Activated T-cell treated with anti-CD3 and anti-CD28 coated beads, Interleukin-2, amount 50 U/mL, for 1 hour (primary cell): ENCODE results near the gene SYTL3.
A peak's percentile ranks its signal among the peaks of the same experiment; 100 is the strongest.
"Not testable (repeated sequence)": the region's sequence is repeated elsewhere in the genome, so short reads cannot be mapped to it uniquely, and the experiment has no call there.

ENCODE experiments used
- DNase-seq: peaks from one replicate; pipeline ENCODE4 v3.0.0-alpha.2; 2020

SYTL3 gene

GRCh38 chr6:158665332-158665731 is 15.5 kb downstream of the SYTL3 start:
- DNase-seq, result no peak

DNA sequence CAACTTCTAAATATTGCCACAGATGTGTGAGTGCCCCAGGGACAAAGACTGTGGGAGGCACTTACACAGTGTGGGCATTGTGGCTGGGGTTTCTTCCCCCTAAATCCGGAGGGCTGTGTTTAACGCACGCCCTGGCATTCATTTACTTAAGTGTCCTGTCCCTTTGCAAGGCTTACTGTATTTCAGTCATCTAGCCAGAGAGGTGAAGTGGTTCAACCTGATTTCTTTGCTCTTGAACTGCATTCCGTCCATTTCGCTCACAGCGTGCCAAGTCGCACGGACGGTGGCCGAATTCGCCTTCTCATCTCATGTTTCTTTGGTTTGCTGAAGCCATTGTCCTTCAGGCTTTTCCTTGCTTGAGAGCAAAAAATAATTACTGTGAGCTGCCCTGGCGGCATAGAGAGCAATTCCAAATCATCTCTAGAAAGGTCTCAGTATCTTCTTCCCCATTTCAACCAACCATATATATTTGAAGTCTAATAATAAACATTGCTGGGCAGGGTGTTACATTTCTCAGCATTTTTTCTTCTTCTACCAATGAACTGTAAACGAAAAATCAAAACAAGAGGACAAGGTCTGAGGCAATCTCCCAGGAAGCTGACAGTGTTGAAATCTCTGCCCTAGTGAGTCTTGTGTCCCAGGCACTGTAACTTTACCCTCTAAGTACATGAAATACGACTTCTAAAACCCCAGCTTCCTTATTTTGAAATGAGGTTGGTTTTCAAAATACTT is 16.9 kb downstream of the SYTL3 start:
- no peak for DNase-seq

GRCh38 chr6:158667360-158667981 is 17.6 kb downstream of the SYTL3 start:
- no peak for DNase-seq

- no peak for DNase-seq
Observed at GRCh38 chr6:158668707-158669103, 18.9 kb downstream of the SYTL3 start.

DNA sequence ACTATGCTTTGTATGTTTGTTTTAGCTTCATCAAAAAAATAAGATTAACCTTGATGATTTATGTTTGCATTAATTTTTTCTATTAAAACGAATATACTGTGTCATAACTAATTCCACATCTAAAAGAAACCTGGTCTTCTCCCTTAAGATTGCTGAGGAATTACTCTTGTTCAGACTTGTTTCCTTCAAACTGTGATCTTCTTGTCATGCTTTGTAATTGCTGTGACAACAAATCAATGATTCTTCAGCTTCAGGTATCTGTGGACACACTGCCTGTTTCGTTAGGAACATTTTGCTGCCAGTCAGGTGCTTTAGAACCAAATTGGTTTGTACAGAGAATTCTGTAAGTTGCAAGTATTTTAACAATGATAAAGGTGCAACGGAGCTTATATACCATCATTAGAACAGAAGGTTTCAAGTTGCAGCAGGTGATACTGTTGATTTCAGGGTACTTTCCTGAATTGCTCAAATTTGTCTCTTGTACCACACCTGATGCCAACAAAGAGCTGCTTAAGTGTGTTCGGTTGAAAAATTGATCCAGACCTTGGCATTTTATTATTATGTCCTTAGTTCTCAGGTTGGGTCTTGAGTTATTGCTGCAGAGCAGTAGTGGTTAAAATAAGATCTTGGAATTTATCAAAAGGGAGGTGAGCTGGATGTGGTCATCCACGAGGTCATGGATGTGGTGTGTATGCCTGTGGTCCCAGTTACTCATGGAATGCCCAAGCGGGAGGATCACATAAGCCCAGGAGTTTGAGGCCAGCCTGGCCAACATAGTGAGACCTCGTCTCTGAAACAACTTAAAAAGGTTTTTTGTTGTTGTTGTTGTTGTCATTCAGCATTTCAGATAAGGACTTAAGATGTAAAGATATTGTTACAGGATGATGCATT is 19.5 kb downstream of the SYTL3 start:
- no peak for DNase-seq

DNA sequence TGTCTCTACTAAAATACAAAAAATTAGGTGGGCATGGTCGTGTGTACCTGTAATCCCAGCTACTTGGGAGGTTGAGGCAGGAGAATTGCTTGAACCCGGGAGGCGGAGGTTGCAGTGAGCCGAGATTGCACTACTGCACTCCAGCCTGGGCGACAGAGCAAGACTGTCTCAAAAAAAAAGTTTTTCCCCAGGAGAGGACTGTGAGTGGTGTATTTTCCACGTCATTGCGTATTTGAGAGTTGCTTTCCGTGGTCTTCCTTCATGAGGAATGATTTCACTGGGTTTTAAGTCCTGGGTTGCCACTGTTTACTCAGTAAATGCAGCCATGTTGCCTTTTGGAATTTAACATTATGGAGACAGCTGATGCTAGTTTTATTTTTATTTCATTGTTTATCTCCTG is 22.3 kb downstream of the SYTL3 start:
- not testable (repeated sequence) for DNase-seq

- no peak for DNase-seq
Observed at GRCh38 chr6:158672726-158673125, 22.9 kb downstream of the SYTL3 start.

DNA sequence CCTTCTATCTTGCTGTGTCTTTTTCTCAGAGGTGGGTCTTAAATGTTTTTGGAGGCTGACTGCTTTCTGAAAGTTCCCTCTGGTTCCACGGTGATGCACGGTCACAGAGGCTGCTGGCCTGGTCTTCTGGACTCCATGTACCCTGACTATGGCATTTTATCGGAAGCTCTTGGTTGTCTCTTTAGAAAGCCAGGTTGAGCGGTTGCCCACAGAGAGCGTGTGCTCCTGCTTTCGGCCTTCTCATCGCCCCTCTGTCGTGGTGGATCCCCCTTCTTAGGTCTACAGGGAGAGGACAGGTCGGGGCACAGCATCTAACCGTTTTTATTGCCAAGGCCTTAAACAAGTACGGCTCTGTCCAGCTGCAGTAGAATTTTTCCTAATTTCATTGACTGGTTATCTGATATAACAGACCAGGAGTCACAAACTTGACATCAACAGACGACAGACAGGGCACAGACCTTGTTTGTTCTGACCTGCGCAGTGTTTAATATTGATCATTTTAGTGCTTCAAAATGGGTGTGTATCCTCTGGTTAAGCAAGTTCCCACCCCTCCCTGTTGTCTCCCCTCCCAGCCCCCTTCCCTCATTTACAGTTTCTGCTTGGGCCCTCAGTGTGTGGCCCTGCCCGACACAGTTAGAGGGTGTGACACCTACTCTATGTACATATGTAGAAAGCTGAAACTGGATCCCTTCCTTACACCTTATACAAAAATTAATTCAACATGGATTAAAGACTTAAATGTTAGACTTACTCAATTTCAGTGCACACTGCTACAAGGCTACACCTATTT is 24.7 kb downstream of the SYTL3 start:
- DNase-seq, result no peak

- DNase-seq, result not testable (repeated sequence)
Observed at GRCh38 chr6:158677094-158677493, 27.2 kb downstream of the SYTL3 start.

- no peak for DNase-seq
Observed at GRCh38 chr6:158677906-158678578, 28.2 kb downstream of the SYTL3 start.

GRCh38 chr6:158680015-158680414 is 30.2 kb downstream of the SYTL3 start:
- DNase-seq, result no peak

- DNase-seq, result no peak
Observed at GRCh38 chr6:158680481-158680880, 30.6 kb downstream of the SYTL3 start.

GRCh38 chr6:158684311-158684710 is 34.5 kb downstream of the SYTL3 start:
- peak; percentile 57 for DNase-seq

GRCh38 chr6:158684745-158685324 is 35.0 kb downstream of the SYTL3 start:
- DNase-seq, result no peak

- DNase-seq, result no peak
Observed at GRCh38 chr6:158686311-158686710, 36.5 kb downstream of the SYTL3 start.

DNA sequence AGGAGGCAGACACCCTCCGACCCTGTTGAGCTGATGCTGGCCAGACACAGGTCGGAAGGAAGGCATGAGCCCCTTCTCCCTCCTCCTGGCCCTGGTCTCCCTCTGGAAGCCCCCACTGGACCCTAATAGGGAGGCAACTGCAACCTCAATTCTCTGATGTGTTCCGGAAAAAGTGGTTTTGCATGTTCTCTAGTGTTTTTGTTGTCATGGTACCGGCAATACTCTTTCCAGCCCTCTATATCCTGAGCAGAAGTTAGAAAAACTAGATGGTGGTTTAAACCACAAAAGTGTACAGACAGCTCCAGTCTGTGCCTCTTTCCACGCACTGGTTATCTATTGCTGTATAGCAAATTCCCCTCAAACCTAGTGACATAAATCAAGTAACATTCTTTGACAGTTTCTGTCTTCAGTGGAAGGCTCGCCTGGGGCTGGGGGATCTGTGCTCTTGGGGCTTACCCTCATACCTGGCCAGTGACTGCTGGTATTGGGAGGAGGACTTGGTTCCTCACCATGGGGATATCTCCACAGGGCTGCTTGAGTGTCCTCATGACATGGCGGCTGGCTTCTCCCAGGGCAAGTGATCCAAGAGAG is 37.0 kb downstream of the SYTL3 start:
- peak; percentile 68 for DNase-seq

GRCh38 chr6:158687506-158687905 is 37.7 kb downstream of the SYTL3 start:
- no peak for DNase-seq

- DNase-seq, result no peak
Observed at GRCh38 chr6:158688860-158689259, 39.0 kb downstream of the SYTL3 start.

GRCh38 chr6:158694913-158695312 is 45.1 kb downstream of the SYTL3 start:
- DNase-seq, result no peak

DNA sequence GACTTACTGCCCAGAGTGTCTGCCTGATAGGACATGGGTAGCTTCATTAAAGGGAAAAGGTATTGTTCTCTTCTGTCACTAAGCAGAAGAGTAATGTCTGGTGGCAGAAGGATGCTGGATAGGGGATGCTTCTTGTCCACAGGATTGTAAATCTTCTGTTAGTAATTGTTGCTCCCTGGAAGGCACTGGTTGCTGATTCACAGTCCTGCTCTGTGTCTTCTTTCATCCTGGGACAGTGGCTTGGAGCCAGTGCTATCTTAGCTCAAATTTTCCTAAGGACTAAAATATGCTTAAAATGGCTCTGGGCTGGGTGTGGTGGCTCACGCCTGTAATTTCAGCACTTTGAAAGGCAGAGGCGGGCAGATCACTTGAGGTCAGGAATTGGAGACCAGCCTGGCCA is 48.0 kb downstream of the SYTL3 start:
- DNase-seq, result peak; percentile 8

GRCh38 chr6:158698931-158699330 is 49.1 kb downstream of the SYTL3 start:
- DNase-seq, result peak; percentile 17
